HG03520 (cell line): ENCODE results near the gene CPT1C.

Experiments
- ATAC-seq: cut with Tn5 transposase; IDR thresholded peaks from one replicate; pipeline ENCODE4 v1.9.1; 2021; ENCODE audit warnings: mild to moderate bottlenecking, moderate library complexity; ENCODE audit not compliant: unreplicated experiment

The CPT1C gene

DNA sequence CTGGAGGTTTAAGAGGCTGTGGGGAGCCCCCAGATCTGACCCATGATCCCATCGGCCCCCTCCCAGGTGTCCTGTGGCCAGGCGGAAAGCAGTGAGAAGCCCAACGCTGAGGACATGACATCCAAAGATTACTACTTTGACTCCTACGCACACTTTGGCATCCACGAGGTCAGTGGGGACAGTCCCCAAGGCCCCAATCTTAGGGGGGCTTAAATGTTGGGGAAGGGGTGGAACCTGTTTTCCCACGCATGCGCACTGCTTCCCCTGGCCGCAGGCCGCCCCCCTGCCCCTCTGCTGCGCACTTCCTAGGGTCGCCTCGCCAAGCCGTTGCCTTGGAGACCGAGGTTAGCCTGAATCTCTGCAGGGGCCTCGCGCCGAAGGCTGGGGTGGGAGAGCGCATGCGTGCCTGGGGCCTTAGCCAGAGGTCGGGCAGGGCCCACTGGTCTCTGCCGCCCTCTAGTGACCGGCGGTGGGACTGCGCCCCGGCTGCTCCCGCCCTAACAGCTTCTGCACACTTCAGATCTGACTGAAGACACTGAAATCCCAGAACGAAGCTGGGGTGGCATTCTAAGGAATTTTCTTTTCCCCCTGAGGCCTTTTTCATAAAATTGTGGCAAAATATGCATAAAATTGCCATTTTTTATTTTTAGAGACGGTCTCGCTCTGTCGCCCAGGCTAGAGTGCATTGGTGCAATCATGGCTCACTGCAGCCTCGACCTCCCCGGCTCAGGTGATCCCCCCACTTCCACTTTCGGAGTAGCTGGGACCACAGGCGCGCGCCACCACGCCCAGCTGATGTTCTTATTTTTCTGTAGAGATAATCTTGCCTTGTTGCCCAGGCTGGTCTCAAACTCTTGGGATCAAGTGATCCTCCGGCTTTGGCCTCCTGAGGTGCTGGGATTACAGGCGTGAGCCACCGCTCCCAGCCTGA, 10.2 kb upstream of the CPT1C start:
- no peak for ATAC-seq

DNA sequence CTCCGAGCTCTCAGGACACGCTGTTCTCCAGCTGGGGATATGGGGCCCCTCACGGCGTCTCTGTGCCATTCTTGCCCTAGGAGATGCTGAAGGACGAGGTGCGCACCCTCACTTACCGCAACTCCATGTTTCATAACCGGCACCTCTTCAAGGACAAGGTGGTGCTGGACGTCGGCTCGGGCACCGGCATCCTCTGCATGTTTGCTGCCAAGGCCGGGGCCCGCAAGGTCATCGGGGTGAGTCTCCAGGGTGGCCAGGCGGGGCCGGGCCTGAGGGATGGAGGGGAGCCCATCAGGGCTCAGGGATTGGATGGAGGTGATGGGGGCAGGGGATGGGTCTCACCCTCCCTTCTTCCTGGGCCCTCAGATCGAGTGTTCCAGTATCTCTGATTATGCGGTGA, 9.1 kb upstream of the CPT1C start:
- no peak for ATAC-seq

DNA sequence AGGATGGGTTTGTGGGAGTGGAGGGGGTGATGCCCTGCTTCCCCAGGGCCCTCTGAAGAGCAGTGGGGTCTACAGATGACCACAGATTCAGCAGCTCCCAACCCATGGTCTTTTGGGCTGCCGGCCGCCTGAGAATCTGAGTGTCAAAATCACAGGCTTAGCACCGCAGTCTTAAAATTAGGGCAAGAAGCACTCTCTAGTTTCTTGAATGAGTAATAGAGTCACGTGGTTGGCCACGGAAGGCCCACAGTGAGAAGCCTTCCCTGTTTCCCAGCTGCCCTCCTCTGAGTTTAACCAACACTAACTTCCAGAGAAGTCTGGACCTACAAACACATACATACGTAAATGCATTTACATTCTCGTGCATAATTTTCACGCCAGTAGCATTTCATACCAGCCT, 8.6 kb upstream of the CPT1C start:
- ATAC-seq: no peak

DNA sequence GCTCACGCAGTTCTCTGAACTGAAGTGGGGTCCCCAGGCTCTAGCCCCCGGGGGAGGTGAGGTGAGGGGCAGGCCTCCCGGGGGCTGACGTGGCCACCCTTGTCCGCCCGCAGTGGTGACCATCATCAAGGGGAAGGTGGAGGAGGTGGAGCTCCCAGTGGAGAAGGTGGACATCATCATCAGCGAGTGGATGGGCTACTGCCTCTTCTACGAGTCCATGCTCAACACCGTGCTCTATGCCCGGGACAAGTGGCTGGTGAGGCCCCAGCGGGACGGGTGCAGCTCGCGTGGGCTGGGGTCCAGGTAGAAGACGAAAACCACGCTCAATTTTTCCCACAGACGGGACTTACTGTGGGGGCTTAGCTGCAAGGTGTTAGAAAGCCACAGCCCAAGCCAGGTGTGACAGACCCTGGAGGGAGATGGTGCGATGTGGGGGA, 7.1 kb upstream of the CPT1C start:
- no peak for ATAC-seq

DNA sequence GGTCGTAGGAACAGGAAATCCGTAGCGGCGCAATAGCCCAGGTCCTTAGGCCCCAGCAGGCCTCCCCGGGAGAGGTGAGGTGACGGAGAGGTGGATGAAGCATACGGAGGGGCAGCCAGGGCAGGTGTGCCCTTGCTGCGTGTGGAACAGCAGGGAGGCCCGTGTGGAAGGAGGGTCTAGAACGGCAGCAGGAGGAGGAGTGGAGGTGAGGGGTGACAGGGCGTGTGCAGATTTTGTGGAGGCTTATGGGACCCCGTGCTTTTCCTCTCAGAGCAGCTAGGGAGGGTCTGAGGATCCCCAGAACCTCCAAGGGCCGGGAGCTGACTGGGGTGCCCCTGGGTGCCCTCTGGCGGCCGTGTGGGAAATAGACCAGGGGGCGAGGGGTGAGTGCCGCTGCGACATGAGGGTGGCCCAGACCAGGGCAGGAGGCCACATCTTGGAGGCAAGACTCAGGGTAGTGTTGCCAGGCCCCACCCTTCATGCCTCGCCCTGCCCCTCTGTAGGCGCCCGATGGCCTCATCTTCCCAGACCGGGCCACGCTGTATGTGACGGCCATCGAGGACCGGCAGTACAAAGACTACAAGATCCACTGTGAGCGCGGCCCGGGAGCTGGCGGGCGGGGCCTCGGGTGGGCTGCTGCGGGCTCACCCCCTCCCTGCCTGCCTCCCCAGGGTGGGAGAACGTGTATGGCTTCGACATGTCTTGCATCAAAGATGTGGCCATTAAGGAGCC, 6.5 kb upstream of the CPT1C start:
- ATAC-seq: no peak

DNA sequence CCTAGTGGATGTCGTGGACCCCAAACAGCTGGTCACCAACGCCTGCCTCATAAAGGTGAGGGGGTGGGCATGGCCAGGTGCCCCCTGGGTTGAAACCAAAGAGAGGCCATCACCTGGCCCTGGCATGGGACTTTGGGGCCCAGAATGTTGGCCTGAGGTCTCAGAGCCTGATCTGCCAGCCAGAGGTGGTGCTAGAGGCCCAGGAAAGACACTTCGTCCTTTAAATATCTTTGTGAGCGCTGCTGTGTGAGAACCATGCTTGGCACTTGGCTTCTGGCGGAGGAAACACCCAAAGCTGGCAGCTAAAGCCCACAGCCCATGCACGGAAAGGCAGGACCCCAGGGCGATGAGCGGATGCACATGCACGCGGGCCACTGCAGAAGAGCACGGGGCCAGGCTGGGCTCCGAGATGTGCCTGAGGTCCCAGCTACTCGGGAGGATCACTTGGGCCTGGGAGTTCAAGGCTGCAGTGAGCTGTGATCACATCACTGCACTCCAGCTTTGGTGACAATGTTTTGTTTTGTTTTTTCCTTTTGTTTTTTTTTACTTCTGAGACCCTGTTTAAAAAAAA, 5.8 kb upstream of the CPT1C start:
- ATAC-seq: no peak

DNA sequence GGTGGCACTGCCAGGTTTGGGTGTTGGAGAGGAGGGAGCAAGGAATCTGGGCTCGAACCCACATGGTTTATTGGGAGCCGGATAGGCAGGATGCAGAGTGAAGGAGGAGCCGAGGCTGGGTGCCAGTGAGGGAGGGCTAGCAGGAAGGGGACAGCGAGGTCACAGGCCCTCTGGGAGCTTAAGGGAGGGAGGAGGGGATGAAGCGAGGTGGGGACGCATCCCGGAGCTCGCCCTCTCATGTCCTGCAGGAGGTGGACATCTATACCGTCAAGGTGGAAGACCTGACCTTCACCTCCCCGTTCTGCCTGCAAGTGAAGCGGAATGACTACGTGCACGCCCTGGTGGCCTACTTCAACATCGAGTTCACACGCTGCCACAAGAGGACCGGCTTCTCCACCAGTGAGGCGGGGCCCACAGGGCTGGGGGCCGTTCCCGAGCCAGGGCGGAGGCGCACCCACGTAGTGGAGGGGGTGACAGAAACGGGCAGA, 5.0 kb upstream of the CPT1C start:
- ATAC-seq: no peak

DNA sequence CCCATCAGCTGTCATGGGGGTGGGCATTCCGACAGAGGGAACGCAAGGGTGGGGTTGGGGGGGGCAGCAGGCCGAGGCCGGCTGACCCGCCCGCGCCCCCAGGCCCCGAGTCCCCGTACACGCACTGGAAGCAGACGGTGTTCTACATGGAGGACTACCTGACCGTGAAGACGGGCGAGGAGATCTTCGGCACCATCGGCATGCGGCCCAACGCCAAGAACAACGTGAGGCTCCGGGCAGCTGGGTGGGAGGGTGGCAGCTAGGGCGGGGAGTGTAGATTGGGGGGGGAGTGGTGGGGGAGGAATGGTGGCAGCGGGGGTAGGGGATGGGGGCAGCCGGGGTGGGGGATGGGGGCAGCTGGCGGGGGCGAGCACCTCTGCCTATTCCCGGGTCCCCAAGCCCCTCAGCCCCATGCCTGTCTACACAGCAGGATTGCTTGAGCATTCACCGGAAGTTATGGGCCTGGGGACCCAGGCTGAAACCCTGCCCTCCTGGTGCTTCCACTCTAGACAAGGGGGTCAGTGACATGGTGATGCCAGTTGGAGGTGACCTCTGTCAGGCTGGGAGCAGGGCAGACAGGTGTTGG, 4.3 kb upstream of the CPT1C start:
- ATAC-seq: no peak

DNA sequence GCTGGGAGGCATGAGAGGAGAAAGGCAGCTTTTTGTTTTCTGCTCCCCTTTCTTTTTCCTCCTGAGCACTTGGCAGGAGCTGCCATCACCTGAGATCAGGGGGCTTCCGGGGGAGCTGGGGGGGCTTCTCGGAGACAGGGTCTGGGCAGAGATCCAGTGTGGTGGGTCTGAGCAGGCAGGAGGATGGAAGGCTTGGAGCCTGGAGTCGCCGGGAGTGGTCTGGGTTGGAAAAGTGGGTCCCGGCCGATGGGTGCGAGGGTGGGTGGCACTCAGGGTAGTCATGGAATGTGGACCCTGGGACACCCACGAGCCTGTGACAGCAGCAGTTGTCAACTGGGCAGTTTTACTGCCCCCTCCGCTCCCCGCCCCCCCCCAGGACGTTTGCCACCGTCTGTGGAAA, 3.8 kb upstream of the CPT1C start:
- no peak for ATAC-seq

DNA sequence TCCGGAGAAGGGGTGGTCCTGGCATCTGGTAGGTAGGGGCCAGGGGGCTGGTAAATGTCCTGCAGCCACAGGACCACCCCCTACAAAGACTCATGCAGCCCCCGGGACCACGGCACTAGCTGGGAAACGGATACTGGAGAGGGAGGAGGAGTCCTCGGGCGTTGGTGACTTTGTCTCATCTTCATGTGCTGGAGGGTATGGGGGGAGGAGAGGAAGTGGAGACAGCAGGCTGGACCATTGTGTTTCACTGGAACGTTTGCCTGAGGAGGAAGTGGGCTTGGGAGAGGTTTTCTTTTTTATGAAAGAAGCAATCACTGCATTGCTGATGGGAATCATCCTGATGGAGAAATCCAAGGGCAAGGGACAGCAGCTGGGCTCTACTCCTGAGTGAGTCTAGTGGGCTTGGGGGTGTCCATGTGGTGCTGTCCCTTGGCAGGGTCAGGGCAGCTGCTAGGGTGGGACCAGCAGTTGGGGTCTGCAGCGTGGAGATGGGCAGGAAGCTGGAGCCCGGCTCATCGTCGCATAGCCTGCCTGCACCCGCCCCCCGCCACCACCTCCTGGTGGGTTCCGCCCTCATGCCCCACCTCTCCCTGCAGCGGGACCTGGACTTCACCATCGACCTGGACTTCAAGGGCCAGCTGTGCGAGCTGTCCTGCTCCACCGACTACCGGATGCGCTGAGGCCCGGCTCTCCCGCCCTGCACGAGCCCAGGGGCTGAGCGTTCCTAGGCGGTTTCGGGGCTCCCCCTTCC, 3.2 kb upstream of the CPT1C start:
- no peak for ATAC-seq

DNA sequence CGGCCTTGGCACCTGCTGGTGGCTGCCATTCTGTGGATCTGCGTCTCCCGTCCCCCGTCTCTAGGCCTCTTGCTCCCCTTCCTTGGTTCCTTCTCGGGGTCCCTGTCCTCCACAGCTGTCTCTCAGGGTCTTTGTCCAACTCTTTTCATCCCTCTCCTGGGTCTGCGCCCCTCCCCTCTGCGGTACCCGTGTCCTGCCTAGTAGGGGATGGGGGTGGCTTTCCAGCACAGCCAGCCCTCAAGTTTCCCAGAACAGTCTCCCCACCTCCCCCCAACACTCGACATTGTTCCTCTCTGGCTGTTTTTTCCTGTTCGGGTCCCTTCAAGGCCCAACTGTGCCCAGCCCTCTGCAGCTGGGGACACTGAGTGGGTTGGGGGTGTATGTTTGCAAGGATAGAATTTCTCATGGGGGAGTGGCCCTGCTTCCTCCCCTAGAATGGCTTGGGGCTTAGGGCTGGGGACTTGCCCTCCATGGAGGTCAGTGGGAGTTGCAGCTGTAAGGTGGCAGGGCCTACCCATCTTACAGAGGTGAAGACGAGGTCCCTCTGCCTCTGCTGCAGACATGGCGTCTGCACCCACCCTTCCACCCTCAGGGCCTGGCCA, 2.3 kb upstream of the CPT1C start:
- ATAC-seq: no peak

DNA sequence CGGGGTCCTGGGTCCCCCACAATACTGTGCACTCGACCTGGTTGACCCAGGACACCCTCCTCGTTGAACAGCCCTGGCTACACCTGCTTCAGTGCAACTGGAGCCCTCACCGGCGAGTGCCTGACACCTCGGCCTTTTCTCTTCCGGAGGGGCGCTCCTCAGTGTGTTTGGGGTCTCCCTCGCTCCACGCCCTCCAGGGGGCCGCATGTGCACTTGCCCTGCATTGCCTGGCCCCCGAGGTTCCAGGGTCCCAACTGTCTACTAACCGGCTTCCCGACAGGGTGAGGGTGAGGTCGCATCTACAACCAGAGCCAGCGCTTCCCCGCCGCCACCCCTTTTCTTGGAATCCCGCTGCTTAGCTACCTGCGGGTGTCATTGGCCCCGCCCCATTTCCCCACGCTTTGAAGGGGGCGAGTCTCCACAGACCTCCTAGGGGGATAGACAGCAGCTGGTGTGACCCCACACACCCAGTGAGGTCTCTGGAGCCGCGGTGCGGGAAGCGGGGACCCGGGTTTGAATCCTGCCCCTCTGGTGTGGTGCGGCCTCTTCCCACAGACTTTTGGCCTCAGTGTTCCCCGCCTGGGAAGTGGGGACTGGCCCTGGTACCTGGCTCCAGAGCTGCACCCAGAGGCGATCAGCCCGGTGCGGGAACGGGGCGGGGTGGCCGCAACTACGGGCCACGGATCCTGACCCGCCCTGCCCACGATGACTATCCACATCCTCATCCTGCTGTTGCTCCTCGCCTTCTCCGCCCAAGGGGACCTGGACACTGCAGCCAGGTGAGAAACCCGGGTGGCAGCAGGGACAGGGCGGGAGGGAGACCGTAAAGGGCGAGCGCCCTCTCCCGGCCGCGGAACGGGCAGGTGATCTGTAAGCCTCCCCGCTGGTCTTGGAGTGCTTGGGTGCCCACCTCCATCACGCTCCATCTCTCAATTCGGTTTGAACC, 1.5 kb upstream of the CPT1C start, which contains the start of gene ADM5:
Gene ADM5, plus strand, starts transcription at position 462 of the 946 bp plus-strand sequence. Its CDS starts 244 bp downstream, at position 706.
- ATAC-seq: no peak

DNA sequence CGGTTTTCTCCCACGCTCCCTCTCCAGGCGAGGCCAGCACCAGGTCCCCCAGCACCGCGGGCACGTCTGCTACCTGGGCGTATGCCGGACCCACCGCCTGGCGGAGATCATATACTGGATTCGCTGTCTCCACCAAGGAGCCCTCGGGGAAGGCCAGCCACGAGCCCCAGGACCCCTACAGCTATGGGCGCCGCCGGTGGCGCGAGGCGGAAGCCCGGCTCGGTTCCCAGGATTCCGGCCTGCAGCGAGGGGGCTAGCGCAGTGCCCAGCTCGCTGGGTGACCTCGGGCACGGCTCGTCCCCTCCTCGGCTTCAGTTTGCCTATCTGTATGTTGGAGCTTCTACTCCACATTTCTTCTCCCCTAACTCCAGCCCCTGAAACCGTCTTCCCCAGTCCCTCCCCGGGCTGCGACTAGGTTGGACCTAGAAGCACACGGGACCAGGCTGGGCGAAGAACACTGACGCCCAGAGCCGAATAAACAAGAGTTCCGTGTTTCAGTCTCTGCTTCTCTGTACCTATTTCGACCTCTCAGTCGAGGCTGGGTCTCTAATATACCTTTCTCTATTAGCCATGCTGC, 749 bp upstream of the CPT1C start:
- ATAC-seq: no peak

DNA sequence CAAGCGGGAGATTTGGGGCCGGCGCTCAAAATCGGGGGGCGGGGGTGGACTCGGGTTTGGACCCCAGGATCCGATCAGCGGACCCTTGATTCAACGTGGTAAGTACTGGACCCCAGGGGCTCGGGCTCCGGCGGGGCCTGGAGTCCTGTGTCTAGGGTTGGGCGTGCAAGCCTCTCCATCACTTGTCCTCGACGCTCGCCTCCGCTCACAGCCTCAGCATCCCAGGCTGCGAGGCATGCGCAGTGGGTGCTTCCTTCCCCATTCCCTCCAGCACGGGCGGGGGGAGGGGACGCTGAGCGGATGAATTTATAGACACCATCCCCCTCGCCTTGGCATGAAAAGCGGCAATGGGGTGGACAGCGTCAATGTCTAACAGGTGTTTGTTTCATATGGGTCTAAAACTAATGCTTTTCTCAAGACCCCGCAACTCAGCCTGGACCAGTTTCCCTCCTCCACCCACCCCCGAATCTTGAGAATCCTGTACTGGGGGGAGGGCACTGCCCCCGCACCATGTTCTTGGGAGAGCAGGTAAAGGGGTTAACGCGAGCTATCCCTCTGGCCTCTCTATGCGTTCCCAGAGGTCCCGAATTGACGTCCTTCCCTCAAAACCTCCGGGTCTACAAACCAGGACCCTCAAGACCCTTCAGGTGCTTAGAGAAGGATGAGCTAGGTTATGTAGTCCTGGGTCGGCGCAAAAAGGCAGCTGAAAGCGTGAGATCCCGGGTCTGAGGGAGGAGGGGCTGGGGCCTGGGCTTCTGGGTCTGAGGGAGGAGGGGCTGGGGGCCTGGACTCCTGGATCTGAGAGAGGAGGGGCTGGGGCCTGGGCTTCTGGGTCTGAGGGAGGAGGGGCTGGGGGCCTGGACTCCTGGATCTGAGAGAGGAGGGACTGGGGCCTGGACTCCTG, 579 bp downstream of the CPT1C start:
- ATAC-seq: no peak

DNA sequence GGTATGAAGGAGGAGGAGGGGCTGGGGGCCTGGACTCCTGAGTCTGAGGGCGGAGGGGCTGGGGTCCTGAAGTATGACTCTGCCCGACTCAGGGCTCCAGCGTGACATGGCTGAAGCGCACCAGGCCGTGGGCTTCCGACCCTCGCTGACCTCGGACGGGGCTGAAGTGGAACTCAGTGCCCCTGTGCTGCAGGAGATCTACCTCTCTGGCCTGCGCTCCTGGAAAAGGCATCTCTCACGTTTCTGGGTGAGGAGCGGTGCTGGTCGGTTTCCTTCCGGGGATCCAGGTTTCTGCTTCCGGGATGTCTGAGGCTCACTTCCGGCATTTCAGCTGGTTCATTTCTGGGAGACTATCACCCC, 1.2 kb downstream of the CPT1C start:
- no peak for ATAC-seq

DNA sequence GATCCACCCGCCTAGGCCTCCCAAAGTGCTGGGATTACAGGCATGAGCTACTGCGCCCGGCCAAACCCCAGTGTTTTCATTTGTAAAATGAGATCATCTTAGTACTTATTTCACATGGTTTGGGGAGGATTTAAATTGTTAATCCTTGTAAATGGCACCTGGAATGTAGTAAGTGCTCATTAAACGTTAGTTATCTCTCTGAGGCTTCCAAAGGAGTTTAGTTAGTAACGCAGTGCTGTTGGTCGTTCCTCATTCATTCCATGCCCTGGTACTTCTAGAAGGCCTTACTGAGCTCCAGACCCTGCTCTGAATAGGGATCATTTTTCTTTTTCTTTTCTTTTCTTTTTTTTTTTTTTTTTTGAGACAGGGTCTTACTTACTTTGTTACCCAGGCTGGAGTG, 5.2 kb downstream of the CPT1C start:
- no peak for ATAC-seq

DNA sequence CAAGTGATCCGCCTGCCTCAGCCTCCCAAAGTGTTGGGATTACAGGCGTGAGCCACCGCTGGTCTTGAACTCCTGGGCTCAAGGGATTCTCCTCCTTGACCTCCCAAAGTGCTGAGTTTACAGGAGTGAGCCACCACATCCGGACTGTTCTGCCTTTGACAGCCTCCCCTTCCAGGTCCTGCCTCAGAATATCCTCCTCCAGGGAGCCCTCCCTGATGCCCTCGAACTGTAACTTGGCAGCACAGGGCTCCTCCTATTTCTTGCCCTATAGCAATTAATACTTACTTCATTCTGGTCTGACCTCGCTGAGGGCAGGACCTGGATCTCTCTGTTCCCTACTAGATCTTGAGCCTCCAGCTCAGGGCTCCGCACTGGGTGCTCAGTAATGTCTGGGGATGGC, 5.9 kb downstream of the CPT1C start:
- no peak for ATAC-seq

DNA sequence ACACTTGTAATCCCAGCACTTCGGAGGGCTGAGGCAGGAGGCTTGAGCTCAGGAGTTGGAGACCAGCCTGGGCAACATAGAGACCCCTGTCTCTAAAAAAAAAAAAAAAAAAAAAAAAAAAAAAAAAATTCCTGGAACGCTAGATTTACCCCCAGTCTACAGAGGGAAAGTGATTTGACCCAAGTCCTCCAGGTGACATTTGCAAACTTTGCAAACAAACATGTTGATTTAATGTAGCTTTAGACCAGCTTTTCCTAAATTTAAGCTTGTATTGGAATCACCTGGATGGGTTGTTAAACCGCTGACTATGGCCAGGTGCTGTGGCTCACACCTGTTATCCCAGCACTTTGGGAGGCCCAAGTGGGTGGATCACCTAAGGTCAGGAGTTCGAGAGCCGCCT, 8.4 kb downstream of the CPT1C start:
- no peak for ATAC-seq
